ENCODE data around the gene MYO7B. TPM values are rescaled to one million over a fixed set of nuclear protein-coding genes. Genes with fewer than 3 reads are reported as not detected.
"Not testable (repeated sequence)": the region's sequence is repeated elsewhere in the genome, so short reads cannot be mapped to it uniquely, and the experiment has no call there.

Gene MYO7B
- total RNA-seq, 1 experiment from 2014 or later: 0.05 TPM

DNA sequence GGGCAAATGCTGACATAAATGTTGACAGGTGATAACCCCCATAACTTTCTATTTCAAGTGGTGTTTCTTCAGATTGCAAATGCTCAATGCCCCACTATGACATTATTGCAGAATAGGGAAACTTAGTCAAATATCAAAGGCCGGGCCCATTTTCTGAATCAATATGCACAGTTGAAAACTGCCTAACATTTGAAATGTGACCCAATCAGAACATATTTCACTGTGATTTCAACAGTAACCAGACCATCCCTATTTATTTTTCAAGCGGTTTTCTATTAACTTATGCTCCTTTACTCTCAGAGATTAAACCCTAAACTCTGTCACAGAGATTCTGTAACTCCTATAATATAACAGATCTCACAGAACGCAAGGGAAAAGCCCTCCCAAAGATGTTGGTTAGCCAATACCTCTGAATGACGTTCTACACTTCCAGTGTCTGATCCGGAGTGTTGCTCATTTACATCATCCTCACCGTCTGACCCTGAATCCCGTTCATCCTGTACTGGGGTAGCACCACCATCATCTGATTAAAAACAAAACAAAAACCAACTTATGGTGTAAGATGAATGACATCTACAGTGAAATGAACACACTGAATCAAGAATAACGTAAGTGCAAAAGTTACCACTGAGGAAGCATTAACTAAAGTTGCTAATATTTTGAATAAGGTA is 12.1 kb upstream of the MYO7B start:
- CTCF ChIA-PET: no interaction called here
- no peaks in the 10 kb centered on the region for H3K27me3 Mint-ChIP-seq (ENCODE audit: unreplicated experiment)
- H3K4me3 Mint-ChIP-seq (ENCODE audit: low read depth, unreplicated experiment): no peak overlapping the region
- no TSS peak for BruUV-seq (replicated peaks)
- intact Hi-C loops (cut with micrococcal nuclease; ENCODE audit: unreplicated experiment): no loop called here
- no peak overlapping the region for H3K27ac Mint-ChIP-seq (ENCODE audit: unreplicated experiment)
- H3K4me1 Mint-ChIP-seq (ENCODE audit: low read depth, unreplicated experiment): peaks cover 20% of the 10 kb centered on the region
- TF ChIP-seq, protein P1, sequence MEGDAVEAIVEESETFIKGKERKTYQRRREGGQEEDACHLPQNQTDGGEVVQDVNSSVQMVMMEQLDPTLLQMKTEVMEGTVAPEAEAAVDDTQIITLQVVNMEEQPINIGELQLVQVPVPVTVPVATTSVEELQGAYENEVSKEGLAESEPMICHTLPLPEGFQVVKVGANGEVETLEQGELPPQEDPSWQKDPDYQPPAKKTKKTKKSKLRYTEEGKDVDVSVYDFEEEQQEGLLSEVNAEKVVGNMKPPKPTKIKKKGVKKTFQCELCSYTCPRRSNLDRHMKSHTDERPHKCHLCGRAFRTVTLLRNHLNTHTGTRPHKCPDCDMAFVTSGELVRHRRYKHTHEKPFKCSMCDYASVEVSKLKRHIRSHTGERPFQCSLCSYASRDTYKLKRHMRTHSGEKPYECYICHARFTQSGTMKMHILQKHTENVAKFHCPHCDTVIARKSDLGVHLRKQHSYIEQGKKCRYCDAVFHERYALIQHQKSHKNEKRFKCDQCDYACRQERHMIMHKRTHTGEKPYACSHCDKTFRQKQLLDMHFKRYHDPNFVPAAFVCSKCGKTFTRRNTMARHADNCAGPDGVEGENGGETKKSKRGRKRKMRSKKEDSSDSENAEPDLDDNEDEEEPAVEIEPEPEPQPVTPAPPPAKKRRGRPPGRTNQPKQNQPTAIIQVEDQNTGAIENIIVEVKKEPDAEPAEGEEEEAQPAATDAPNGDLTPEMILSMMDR (IDR thresholded peaks at IDR 0.05; ENCODE audit: unreplicated experiment): no peak
- no peak for DNase-seq
- H3K36me3 Mint-ChIP-seq (ENCODE audit: insufficient read depth, unreplicated experiment): peaks cover 41% of the 10 kb centered on the region
- H3K9me3 Mint-ChIP-seq (ENCODE audit: low read depth, unreplicated experiment): no peaks in the 10 kb centered on the region

DNA sequence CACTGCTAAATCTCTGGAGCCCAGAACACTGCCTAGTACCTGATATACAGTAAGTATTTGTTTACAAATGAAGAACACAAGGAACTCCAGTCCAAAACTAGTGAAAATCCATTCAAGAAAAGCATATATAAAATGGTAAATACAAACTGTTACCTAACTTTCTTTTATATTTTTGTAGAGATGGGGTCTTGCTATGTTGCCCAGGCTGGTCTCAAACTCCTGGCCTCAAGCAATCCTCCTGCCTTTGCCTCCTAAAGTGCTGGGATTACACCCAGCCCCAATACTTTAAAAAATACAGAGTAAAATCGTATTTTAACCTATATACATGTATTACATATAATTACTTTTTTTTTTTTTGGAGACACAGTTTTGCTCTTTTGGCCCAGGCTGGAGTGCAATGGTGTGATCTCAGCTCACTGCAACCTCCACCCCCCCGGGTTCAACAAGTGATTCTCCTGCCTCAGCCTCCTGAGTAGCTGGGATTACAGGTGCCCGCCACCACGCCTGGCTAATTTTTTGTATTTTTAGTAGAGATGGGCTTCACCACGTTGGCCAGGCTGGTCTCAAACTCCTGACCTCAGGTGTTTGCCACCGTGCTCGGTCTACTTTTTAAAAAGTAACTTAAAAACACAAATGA is 11.2 kb upstream of the MYO7B start:
- TSS peak; percentile 3 for BruUV-seq (replicated peaks)
- peaks cover 41% of the 10 kb centered on the region for H3K36me3 Mint-ChIP-seq (ENCODE audit: insufficient read depth, unreplicated experiment)
- not testable (repeated sequence) for H3K27ac Mint-ChIP-seq (ENCODE audit: unreplicated experiment)

DNA sequence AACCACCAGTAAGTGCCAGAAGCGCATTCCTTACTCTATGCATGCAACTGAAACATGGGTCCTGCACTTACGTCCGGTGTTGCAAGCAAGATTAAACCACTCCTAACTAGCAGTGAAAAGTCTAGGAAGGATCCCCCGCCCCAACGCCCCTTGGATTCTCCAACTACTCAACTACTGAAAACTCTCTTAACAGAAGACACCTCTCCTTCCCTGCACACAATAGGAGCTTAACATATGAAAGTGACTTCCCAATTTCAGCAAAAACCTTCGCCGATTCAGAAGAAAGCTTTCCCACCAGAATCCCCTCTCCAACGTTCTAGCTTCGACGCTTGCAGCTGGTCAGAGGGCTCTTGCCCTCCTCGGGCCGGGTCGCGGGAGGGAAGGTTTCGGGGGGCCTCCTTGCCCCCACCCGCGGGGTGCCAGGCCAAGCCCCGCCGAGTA is 9.8 kb upstream of the MYO7B start:
- Mint-ChIP-seq H3K4me1 (ENCODE audit: low read depth, unreplicated experiment) (peaks cover 29% of the 10 kb centered on the region), H3K4me3 (ENCODE audit: low read depth, unreplicated experiment) (peak overlapping the region; percentile 87), H3K27me3 (ENCODE audit: unreplicated experiment) (no peaks in the 10 kb centered on the region), H3K27ac (ENCODE audit: unreplicated experiment) (peak overlapping the region; percentile 97), H3K36me3 (ENCODE audit: insufficient read depth, unreplicated experiment) (peaks cover 41% of the 10 kb centered on the region), H3K9me3 (ENCODE audit: low read depth, unreplicated experiment) (no peaks in the 10 kb centered on the region)
- TSS peak; percentile 49 for BruUV-seq (replicated peaks)
- TF ChIP-seq, protein P1 (IDR thresholded peaks at IDR 0.05; ENCODE audit: unreplicated experiment): no peak
- intact Hi-C loops (cut with micrococcal nuclease; ENCODE audit: unreplicated experiment): loop anchor here (5.0 kb wide), 1 partner anchor 172 kb away; no protein-coding TSS in a partner anchor
- DNase-seq: no peak
- CTCF ChIA-PET: interaction anchor here (1.0 kb wide), 2 partner anchors 46 to 170 kb away, joined by 3 read pairs; no protein-coding TSS in a partner anchor

More for the DNA sequence above, 11.2 kb upstream of the MYO7B start:
- DNase-seq; intact Hi-C loops (cut with micrococcal nuclease; ENCODE audit: unreplicated experiment); CTCF ChIA-PET; H3K27me3 Mint-ChIP-seq (ENCODE audit: unreplicated experiment); H3K9me3 Mint-ChIP-seq (ENCODE audit: low read depth, unreplicated experiment); H3K4me3 Mint-ChIP-seq (ENCODE audit: low read depth, unreplicated experiment): not testable (repeated sequence)
- peaks cover 20% of the 10 kb centered on the region for H3K4me1 Mint-ChIP-seq (ENCODE audit: low read depth, unreplicated experiment)

DNA sequence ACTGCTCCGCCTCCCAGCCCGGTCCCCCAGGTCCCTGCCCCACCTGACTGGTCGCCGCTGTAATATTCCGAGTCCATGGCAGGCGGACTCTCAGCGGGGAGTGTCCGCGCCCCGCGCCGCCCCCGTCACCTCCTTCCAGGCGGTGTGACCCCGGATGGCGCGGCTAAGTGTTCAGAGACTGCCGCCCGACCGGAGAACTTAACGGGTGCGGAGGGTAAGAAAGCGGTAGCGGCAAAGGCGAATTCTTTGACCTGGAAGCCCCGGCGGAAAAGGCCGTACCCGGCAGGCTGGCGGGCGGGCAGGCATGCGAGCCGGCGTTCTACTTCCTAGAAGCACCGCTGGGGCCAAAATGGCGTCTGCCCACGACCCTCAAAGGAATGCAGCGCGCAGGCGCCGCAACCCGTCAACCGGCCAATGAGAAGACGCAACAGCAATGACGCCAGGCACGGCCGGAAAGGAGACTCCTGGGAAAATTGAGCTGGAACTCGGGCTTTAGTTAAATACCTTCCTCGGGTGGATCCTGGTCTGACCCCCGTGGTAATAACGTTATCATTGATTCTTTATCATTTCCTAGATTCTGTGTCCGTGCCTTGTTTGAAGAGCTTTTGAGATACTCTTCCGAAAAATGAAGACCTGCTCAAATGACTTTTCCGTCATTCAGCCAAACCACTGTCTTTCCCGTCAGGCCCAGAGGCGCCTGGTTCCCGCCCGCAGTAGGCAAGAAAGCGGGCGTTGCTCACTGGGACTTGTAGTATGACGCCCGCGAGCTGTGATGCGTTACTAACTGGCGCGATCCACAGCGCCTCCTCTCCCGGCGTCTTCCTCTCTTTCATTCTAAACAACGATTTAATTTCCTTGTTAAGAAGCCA is 9.1 kb upstream of the MYO7B start, which contains the start of gene IWS1:
TSS of gene IWS1 (minus strand) at position 358 of the 869 bp plus-strand sequence. CDS start at position 77, 281 bp downstream.
- TSS peak; percentile 95 for BruUV-seq (replicated peaks)
- DNase-seq: peak; percentile 93
- intact Hi-C loops (cut with micrococcal nuclease; ENCODE audit: unreplicated experiment): loop anchor here (5.0 kb wide), 1 partner anchor 171 kb away; no protein-coding TSS in a partner anchor
- H3K36me3 Mint-ChIP-seq (ENCODE audit: insufficient read depth, unreplicated experiment): peaks cover 41% of the 10 kb centered on the region
- peaks cover 31% of the 10 kb centered on the region for H3K4me1 Mint-ChIP-seq (ENCODE audit: low read depth, unreplicated experiment)
- no peaks in the 10 kb centered on the region for H3K27me3 Mint-ChIP-seq (ENCODE audit: unreplicated experiment)
- CTCF ChIA-PET: interaction anchor here (0.8 to 1.0 kb wide), 3 partner anchors 47 to 169 kb away, joined by 3 to 5 read pairs (median 3); no protein-coding TSS in a partner anchor
- peak within 1 kb of the TSS; percentile 87 for H3K4me3 Mint-ChIP-seq (ENCODE audit: low read depth, unreplicated experiment)
- TF ChIP-seq, protein P1 (IDR thresholded peaks at IDR 0.05; ENCODE audit: unreplicated experiment): no peak
- peak within 1 kb of the TSS; percentile 97 for H3K27ac Mint-ChIP-seq (ENCODE audit: unreplicated experiment)
- H3K9me3 Mint-ChIP-seq (ENCODE audit: low read depth, unreplicated experiment): no peaks in the 10 kb centered on the region

All from Calu3 (cell line).